ENCODE results near the gene APC2.

APC2 gene

GRCh38 chr19:1455336-1456120 is 5.6 kb downstream of the APC2 start:
- TF ChIP-seq CTCF (IDR thresholded peaks at IDR 0.05; ENCODE audit: insufficient read depth, low read depth, low read length, missing control alignments), result no peak
- H3K4me3 ChIP-seq (ENCODE audit: low read depth, low read length), result no peak overlapping the region
- peak; percentile 68 for DNase-seq (ENCODE audit: low read depth)

- H3K4me3 ChIP-seq (ENCODE audit: low read depth, low read length), result no peak overlapping the region
- no peak for TF ChIP-seq CTCF (IDR thresholded peaks at IDR 0.05; ENCODE audit: insufficient read depth, low read depth, low read length, missing control alignments)
- no peak for DNase-seq (ENCODE audit: low read depth)
Observed at GRCh38 chr19:1456121-1456900, 6.4 kb downstream of the APC2 start.

- TF ChIP-seq CTCF (IDR thresholded peaks at IDR 0.05; ENCODE audit: insufficient read depth, low read depth, low read length, missing control alignments), result no peak
Observed at GRCh38 chr19:1457031-1457739, 7.3 kb downstream of the APC2 start.

GRCh38 chr19:1457892-1458291 is 8.0 kb downstream of the APC2 start:
- no peak overlapping the region for H3K4me3 ChIP-seq (ENCODE audit: low read depth, low read length)
- no peak for TF ChIP-seq CTCF (IDR thresholded peaks at IDR 0.05; ENCODE audit: insufficient read depth, low read depth, low read length, missing control alignments)
- no peak for DNase-seq (ENCODE audit: low read depth)

More at GRCh38 chr19:1457031-1457739, 7.3 kb downstream of the APC2 start:
- DNase-seq (ENCODE audit: low read depth), result no peak
- H3K4me3 ChIP-seq (ENCODE audit: low read depth, low read length), result no peak overlapping the region

- no peak for DNase-seq (ENCODE audit: low read depth)
- no peak for TF ChIP-seq CTCF (IDR thresholded peaks at IDR 0.05; ENCODE audit: insufficient read depth, low read depth, low read length, missing control alignments)
- H3K4me3 ChIP-seq (ENCODE audit: low read depth, low read length), result no peak overlapping the region
Observed at GRCh38 chr19:1459479-1459878, 9.6 kb downstream of the APC2 start.

GRCh38 chr19:1460033-1460995 is 10.4 kb downstream of the APC2 start:
- no peak for TF ChIP-seq CTCF (IDR thresholded peaks at IDR 0.05; ENCODE audit: insufficient read depth, low read depth, low read length, missing control alignments)
- no peak overlapping the region for H3K4me3 ChIP-seq (ENCODE audit: low read depth, low read length)
- DNase-seq (ENCODE audit: low read depth), result no peak

Data from GM12865 (cell line).